ENCODE data around the gene RTN4RL2. TPM values are rescaled to one million over a fixed set of nuclear protein-coding genes. Genes with fewer than 3 reads are reported as not detected.
A peak's percentile ranks its signal among the peaks of the same experiment; 100 is the strongest.

RTN4RL2 gene
- total RNA-seq, 6 donors from 2014 or later: 1.1 to 4.1 (median 2.0) TPM; not detected in 1

GRCh38 chr11:57496109-57496820, 35.9 kb downstream of the RTN4RL2 start:
- H3K27me3 ChIP-seq: no peaks in the 10 kb centered on the region
- H3K4me1 ChIP-seq: peaks cover 17 to 26% (median 20%) of the 10 kb centered on the region in 4 donors
- no peak for ATAC-seq (ENCODE audit: low FRiP score in 2 of 2)
- no peaks in the 10 kb centered on the region for H3K9me3 ChIP-seq
- no peak overlapping the region for H3K4me3 ChIP-seq
- no peak overlapping the region for H3K27ac ChIP-seq
- peaks cover 0 to 10% (median 2%) of the 10 kb centered on the region in 4 donors for H3K36me3 ChIP-seq
- 77 to 80% methylated on average over 9 of the region's 9 CpGs for WGBS, 2 donors
- peak in 1 of 2 donors; percentile 37 for DNase-seq
- TF ChIP-seq POLR2AphosphoS5 (IDR thresholded peaks at IDR 0.05) (no peak), CTCF (IDR thresholded peaks at IDR 0.05) (no peak), POLR2A (IDR thresholded peaks at IDR 0.05) (no peak), EP300 (IDR thresholded peaks at IDR 0.05) (no peak)

GRCh38 chr11:57497303-57498247, 37.2 kb downstream of the RTN4RL2 start:
- TF ChIP-seq POLR2AphosphoS5 (IDR thresholded peaks at IDR 0.05) (no peak), POLR2A (IDR thresholded peaks at IDR 0.05) (no peak), EP300 (IDR thresholded peaks at IDR 0.05) (no peak), CTCF (IDR thresholded peaks at IDR 0.05) (no peak)
- no peaks in the 10 kb centered on the region for H3K27me3 ChIP-seq
- H3K36me3 ChIP-seq: peaks cover 0 to 6% (median 0%) of the 10 kb centered on the region in 4 donors
- H3K4me1 ChIP-seq: peaks cover 17 to 31% (median 25%) of the 10 kb centered on the region in 4 donors
- no peak overlapping the region for H3K27ac ChIP-seq
- DNase-seq (no peak), ATAC-seq (ENCODE audit: low FRiP score in 2 of 2) (no peak)
- no peaks in the 10 kb centered on the region for H3K9me3 ChIP-seq
- no peak overlapping the region for H3K4me3 ChIP-seq
- WGBS, 2 donors: 93 to 94% methylated on average over 14 to 15 of the region's 15 CpGs

GRCh38 chr11:57498540-57498939, 38.2 kb downstream of the RTN4RL2 start:
- 87 to 92% methylated on average over 6 of the region's 6 CpGs for WGBS, 2 donors
- TF ChIP-seq POLR2A (IDR thresholded peaks at IDR 0.05) (no peak), EP300 (IDR thresholded peaks at IDR 0.05) (no peak), POLR2AphosphoS5 (IDR thresholded peaks at IDR 0.05) (no peak), CTCF (IDR thresholded peaks at IDR 0.05) (no peak)
- peak overlapping the region; percentile 59 to 78 (median 70) for H3K27ac ChIP-seq
- no peaks in the 10 kb centered on the region for H3K9me3 ChIP-seq
- H3K27me3 ChIP-seq: no peaks in the 10 kb centered on the region
- H3K4me1 ChIP-seq: peaks cover 17 to 31% (median 25%) of the 10 kb centered on the region in 4 donors
- peaks cover 0 to 6% (median 0%) of the 10 kb centered on the region in 4 donors for H3K36me3 ChIP-seq
- DNase-seq (no peak), ATAC-seq (ENCODE audit: low FRiP score in 2 of 2) (no peak)
- H3K4me3 ChIP-seq: no peak overlapping the region

GRCh38 chr11:57499413-57499982, 39.2 kb downstream of the RTN4RL2 start:
- WGBS, 2 donors: 6 to 20% methylated on average over 17 to 34 of the region's 35 CpGs
- Histone ChIP-seq H3K9me3 (no peaks in the 10 kb centered on the region), H3K27ac (peak overlapping the region; percentile 59 to 78 (median 70)), H3K4me1 (peaks cover 17 to 31% (median 25%) of the 10 kb centered on the region in 4 donors), H3K27me3 (no peaks in the 10 kb centered on the region), H3K4me3 (peak overlapping the region in 3 of 4 donors; percentile 24 to 43 (median 39)), H3K36me3 (peaks cover 0 to 6% (median 0%) of the 10 kb centered on the region in 4 donors)
- TF ChIP-seq EP300 (IDR thresholded peaks at IDR 0.05) (peak in 2 of 4 donors; percentile 21 to 30), POLR2A (IDR thresholded peaks at IDR 0.05) (peak in 1 of 4 donors; percentile 62), CTCF (IDR thresholded peaks at IDR 0.05) (peak in 2 of 6 experiments; percentile 23 to 41), POLR2AphosphoS5 (IDR thresholded peaks at IDR 0.05) (peak in 1 of 2 donors; percentile 69)
- ATAC-seq (ENCODE audit: low FRiP score in 2 of 2) (peak; percentile 99 to 100), DNase-seq (peak; percentile 97 to 99)

All from upper lobe of left lung (tissue), 6 donors.